Measurements from ENCODE around the gene PRKD1.

GRCh38 chr14:29815016-29815674, 112.5 kb downstream of the PRKD1 start:
- TF ChIP-seq CTCF (IDR thresholded peaks at IDR 0.05) = no peak
- TF ChIP-seq POLR2A (IDR thresholded peaks at IDR 0.05) = no peak

Measured in right lobe of liver (tissue), 4 donors.